Left forelimb (tissue), 1 donor: ENCODE results near the gene RPTOR.
"Not testable (repeated sequence)": the region's sequence is repeated elsewhere in the genome, so short reads cannot be mapped to it uniquely, and the experiment has no call there.

Source experiments
- DNase-seq: peaks from one replicate; pipeline ENCODE4 v3.0.0-alpha.2; 2018; ENCODE audit warnings: low spot score

RPTOR gene

DNA sequence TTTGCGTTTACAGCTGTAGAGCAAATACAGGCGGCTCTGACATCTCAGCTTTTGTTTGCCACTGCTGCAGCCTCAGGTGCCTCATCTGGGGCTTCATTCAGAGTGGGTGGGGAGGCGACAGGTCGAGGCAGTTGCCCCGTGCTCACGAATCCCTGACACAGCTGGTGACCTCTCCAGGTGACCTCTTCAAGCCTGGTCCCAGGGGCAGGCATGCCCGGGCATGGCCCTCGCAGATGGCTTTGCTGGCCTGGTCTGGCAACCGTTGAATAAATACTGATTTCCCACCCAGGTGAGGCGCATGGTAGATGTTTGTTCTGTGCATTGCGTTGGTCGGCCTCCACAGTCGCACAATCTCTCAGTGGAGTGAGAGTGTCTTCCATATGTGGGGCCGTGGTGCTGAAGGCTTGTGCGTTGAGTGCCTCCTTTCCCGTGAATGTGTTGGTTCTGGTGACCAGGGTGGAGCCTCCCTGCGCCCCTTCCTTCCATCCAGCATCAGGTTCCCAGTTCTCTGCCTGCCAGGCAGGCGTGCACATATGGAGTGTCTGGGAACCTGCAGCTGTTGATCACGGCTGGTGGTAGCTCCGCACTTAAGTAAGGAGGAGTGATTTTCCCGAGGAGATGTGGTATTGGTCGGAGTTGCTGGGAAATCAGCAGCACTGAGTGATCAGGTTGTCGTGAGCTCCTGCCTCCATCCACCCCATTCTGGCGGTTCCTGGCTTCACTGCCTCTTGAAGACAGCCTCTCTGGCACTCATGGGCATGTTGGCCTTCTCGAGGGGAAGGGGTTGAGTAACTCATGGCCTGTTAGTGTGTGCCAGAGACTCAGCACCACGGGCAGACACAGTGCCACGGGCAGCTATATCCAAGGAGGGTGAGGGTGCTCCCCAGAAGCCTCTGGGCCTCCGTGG lies 149.7 kb downstream of the RPTOR start:
- no peak for DNase-seq

GRCh38 chr17:80694992-80695912 lies 150.6 kb downstream of the RPTOR start:
- DNase-seq: no peak

DNA sequence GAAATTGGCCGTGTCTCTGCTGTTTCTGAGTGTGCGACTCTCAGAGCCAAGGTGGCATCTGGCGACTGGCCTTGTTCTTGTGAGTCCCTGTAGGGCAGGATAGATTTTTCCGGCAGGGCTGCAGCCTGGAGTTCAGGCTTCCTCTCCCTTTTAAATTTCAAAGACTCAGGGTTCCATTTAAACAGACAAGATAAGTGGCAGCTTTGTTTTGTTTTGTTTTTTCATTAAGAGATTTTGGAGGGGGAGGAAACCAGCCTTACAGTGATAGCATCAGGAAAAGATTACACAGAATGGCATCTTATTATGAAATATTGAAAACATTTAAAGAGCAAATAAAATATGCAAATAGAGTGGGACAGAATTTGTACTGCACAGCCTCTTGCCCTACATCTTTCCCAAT lies 151.3 kb downstream of the RPTOR start:
- DNase-seq: no peak

GRCh38 chr17:80696456-80696855 lies 151.8 kb downstream of the RPTOR start:
- DNase-seq: no peak

- no peak for DNase-seq
These were observed 152.3 kb downstream of the RPTOR start for GRCh38 chr17:80696964-80697363.

DNA sequence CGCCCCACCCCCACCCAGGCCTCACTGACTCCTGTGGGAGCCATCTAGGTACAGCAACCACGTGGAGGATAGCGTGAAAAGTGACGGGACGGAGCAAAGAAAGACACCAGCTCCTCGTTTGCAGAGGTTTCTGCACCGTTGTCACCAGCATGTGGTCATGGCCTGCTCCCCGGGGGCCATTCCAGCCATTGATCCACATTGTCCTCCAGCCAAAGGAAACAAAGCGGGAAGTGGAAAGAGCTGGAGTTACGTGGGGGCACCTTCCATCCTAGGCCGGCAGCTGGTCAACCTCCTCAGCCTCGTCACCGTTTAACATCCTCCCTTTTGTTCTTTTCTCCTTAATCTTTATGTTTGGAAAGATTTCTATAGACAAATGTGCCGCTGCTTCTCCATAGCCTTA lies 153.7 kb downstream of the RPTOR start:
- no peak for DNase-seq

- not testable (repeated sequence) for DNase-seq
These were observed 154.6 kb downstream of the RPTOR start for GRCh38 chr17:80699205-80699604.

DNA sequence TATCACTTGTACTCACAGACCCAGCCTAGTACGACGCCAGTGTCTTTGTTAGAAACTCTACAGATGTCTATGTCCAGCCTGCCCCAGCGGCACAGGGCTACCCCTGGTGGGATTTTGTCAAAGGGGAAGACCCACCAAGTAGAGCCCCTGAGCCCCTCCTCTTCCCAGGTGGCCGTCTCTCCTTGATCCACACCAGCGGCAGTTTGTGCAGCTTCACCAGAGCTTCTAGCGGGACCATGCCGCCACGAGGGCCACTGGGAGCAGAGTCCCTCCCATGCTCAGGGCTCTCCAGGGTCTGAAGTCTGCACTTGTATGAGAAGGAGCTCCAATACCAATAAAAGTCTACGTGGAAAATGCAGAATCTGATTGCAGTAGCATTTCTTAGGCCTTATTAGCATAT lies 157.1 kb downstream of the RPTOR start:
- DNase-seq: no peak

DNA sequence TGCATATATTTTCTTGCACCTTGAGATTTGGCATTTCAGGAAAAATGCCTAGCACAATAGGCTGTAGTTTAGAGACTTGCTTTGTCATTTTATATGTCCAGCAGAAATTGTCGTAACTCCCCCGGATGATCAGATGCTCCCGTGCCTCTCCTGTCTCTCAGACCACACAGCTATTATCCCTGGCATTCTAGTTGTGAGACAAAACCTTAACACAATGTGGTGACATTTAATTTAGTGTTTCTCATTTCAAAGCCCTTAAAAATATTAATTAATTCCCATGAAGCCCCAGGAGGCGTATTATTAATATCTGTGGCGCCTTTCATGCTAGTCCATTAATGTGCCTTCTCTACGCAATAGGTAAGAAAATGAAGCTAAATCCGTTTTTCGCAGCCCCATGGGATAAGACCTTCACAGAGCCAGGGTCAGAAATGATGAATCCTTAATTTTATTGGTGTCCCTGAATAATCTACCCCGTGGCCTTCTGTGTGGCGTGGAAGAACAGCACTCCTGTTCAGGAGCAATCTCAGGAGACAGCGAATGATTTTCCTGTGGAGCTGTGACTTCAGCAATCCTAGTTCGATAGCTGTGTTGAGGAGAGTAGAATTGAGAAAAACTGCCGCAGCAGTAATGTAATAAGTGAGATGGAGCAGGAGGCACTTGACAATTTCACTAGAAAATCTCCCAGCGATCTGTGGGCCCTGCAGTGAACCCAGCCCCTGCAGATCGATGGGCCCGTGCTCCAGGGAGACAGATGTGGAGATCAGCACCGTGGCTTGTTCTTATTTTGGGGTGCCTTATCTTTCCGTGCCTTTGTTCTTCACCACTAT lies 157.9 kb downstream of the RPTOR start:
- DNase-seq: no peak

DNA sequence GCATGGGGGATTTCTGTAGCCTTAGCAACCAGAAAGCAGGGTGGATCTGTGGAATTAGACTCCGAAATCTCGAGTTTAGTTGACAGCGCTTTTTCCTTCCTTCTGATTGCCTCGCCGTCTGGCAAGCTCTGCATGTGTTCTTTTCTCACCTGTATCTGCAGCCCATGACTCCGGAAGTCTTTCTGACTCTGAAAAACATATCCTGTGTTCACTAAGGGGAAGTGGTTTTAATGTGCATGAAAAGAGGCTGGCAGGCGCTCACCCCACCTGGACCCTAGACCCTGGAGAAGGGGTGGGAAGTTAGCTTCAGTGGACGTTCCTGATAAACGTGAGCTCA lies 158.5 kb downstream of the RPTOR start:
- no peak for DNase-seq

- no peak for DNase-seq
These were observed 159.8 kb downstream of the RPTOR start for GRCh38 chr17:80704381-80704819.

- no peak for DNase-seq
These were observed 160.3 kb downstream of the RPTOR start for GRCh38 chr17:80704894-80705293.

GRCh38 chr17:80705988-80706387 lies 161.3 kb downstream of the RPTOR start:
- DNase-seq: no peak

- DNase-seq: no peak
These were observed 161.8 kb downstream of the RPTOR start for GRCh38 chr17:80706463-80706867.

DNA sequence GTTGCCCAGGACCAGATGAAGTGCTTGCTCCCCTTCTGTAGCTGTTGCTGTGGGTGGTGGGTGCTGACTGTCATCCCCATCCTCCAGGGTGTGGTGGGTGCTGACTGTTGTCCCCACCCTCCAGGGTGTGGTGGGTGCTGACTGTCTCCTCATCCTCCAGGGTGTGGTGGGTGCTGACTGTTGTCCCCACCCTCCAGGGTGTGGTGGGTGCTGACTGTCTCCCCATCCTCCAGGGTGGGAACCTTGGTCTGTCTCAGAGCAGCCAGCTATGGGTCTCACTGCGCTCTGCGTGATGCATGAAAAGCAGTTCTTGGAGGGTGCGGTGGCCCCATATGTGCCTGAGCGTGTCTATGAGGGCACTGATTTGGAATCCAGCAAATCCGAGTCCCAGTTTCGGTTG lies 163.8 kb downstream of the RPTOR start:
- DNase-seq: no peak

DNA sequence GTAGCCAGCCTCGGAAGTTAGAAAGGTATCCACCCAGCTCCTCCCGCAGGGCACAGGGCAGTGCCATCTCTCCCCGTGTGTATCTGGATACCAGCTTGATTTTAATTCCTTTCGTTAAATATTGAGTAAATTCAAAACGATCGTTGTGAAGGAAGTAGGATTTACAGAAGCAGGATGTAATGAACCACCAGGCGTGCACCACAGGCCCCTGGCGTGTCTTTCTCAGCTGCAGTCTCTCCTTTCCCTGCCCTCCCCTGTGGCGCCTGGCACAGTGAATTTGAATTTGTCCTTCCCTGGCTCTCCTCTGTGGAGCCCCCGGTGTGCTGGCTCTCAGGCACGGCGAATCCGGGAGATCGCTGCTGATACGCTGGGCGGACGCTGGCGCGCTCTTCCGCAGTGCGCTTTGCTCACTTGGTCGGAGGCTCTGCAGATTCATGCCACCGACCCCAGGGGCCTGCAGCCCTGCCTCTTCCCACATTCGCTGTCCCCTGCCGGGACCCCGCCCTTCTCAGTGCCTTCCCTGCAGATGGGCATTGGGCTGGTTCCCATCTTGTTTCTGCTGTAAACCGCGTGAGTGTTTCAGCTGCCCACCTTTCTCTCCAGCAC lies 164.6 kb downstream of the RPTOR start:
- DNase-seq: no peak

DNA sequence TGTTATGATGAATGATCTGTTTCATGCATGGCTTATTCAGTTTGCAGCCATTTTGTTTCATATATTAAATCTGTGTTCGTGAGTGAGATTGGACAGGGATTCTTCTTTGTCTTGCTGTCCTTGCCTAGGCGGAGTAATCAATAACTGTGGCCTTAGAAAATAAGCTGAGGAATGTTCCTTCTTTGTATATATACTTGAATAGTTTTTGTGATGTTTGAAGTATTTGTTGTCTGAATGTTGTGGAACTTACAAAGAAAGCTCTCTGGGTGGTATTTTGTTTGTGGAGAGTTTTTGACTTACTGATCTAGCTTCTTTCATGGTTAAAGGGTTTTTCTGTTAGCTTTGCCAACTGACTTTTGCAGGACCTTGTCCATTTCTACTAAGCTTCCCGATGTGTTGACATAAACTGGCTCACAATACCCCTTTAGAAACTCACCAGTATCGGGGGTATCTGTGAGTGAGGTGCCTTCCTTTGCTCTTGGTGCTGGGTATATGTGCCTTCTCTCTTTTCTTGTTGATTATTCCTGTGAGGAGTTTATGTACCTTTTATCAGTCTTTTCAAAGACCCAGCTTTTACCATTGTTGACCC lies 166.2 kb downstream of the RPTOR start:
- no peak for DNase-seq

- DNase-seq: no peak
These were observed 167.5 kb downstream of the RPTOR start for GRCh38 chr17:80712089-80712488.

GRCh38 chr17:80712606-80713005 lies 168.0 kb downstream of the RPTOR start:
- no peak for DNase-seq

- DNase-seq: no peak
These were observed 172.5 kb downstream of the RPTOR start for GRCh38 chr17:80716986-80717719.

- DNase-seq: no peak
These were observed 173.1 kb downstream of the RPTOR start for GRCh38 chr17:80717720-80718083.
